Measurements from ENCODE around the gene GLIS1.

DNA sequence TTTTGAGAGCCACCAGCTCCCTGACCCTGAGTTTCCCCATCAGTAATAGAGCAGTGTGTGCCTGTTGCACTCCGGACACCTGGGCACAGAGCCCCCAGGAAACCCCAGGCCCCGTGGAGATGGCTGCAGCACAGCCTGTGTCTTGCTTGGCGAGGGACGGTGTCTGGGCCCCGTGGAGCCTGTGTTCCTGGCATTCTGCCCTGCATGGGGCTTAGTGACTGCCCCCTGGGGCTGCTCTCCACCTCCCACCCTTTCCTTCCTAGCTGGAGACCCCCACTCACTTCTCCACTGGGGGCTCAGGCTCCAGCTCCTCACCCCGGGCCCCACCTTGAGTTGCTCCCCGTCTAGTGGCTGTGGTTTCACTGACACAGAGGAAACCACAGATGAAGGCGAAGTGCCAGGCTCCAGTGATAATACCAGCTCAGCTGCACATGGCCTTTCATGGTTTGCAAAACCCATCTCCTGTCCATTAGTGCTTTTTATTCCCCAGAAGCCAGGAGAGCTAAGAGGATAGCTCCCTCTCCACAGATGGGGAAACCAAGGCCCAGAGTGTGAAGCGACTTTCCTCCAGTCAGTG lies 240.3 kb downstream of the GLIS1 start:
- TF ChIP-seq, protein P1, sequence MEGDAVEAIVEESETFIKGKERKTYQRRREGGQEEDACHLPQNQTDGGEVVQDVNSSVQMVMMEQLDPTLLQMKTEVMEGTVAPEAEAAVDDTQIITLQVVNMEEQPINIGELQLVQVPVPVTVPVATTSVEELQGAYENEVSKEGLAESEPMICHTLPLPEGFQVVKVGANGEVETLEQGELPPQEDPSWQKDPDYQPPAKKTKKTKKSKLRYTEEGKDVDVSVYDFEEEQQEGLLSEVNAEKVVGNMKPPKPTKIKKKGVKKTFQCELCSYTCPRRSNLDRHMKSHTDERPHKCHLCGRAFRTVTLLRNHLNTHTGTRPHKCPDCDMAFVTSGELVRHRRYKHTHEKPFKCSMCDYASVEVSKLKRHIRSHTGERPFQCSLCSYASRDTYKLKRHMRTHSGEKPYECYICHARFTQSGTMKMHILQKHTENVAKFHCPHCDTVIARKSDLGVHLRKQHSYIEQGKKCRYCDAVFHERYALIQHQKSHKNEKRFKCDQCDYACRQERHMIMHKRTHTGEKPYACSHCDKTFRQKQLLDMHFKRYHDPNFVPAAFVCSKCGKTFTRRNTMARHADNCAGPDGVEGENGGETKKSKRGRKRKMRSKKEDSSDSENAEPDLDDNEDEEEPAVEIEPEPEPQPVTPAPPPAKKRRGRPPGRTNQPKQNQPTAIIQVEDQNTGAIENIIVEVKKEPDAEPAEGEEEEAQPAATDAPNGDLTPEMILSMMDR (IDR thresholded peaks at IDR 0.05 in 4 of 5, conservative IDR thresholded peaks at IDR 0.05 in 1 of 5): no peak
- no peak for TF ChIP-seq POLR2A (IDR thresholded peaks at IDR 0.05)
